ENCODE measurements around the gene MSL3B.

MSL3B gene

DNA sequence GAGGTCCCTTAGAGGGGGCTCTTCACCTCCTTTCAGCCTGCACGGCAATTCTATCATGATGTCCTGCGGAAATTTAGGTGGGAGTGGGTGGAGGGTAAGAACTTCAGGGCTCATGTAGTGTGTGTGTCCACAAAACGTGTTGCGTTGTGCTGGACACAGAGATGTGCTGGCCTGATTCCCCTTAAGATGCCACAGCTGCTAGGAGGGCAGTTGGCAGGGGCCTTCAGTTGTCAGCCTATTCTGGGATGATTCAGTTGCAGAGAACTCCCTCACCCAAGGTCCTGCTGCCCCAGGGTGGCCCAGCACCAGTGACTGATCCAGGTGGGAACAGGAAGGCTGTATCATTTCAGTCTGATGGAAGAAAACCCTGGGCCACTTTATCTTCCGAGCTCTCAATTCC is 12.8 kb downstream of the MSL3B start:
- DNase-seq = no peak
- 60 to 68% methylated on average over 5 of the region's 5 CpGs for WGBS, 2 donors
- H3K4me3 ChIP-seq = no peak overlapping the region
- TF ChIP-seq POLR2A (IDR thresholded peaks at IDR 0.05) = no peak
- TF ChIP-seq, protein P1, sequence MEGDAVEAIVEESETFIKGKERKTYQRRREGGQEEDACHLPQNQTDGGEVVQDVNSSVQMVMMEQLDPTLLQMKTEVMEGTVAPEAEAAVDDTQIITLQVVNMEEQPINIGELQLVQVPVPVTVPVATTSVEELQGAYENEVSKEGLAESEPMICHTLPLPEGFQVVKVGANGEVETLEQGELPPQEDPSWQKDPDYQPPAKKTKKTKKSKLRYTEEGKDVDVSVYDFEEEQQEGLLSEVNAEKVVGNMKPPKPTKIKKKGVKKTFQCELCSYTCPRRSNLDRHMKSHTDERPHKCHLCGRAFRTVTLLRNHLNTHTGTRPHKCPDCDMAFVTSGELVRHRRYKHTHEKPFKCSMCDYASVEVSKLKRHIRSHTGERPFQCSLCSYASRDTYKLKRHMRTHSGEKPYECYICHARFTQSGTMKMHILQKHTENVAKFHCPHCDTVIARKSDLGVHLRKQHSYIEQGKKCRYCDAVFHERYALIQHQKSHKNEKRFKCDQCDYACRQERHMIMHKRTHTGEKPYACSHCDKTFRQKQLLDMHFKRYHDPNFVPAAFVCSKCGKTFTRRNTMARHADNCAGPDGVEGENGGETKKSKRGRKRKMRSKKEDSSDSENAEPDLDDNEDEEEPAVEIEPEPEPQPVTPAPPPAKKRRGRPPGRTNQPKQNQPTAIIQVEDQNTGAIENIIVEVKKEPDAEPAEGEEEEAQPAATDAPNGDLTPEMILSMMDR (IDR thresholded peaks at IDR 0.05) = no peak
- H3K27ac ChIP-seq = no peak overlapping the region
- no peaks in the 10 kb centered on the region for H3K9me3 ChIP-seq
- no peaks in the 10 kb centered on the region for H3K4me1 ChIP-seq
- H3K27me3 ChIP-seq = no peaks in the 10 kb centered on the region
- no peaks in the 10 kb centered on the region for H3K36me3 ChIP-seq (ENCODE audit: low read depth, missing control alignments)
- intact Hi-C loops (cut with DNase I; ENCODE audit: low total_unique reads) = no loop called here

DNA sequence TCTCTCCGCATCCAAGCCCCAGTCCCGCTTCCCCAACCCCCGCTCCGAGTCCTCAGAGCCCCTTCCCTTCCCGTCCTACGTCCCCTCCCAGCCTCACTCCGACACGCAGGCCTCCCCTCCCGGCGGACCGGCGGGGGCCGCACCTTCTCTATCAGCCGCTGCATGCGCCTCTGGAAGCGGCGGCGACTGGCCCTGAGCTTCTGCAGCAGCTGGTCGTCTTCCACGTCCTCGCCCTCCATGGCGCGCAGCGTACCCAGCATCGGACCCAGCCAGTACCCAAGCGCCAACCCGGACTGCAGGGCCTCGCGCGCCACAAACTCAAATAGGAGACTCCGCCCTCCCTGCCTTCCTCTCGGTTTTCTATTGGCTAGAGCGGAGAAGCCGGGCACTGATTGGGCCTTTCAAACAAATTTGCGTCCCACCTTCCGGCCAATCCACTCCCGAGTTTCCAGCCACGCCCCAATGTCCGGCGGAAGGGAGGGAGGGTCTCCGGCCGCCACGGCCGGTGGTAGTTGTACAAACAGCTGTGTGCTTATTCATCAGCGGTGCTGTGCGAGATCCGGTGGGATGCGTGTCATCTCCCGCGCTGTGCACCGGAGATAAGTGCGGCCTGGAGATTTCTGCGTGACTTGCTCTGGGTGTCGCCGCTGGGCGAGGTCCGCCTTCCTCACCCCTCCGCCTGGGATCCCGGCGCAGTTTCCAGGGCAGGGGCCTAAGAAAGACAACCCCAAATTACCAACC is 13.8 kb downstream of the MSL3B start, which contains the start of gene HJURP:
Gene HJURP, minus strand, starts transcription at position 295 of the 741 bp plus-strand sequence. Its CDS starts 35 bp downstream, at position 260.
- H3K27ac ChIP-seq = peak within 1 kb of the TSS in 1 of 2 donors; percentile 48
- H3K4me1 ChIP-seq = no peaks in the 10 kb centered on the region
- peak within 1 kb of the TSS; percentile 61 to 85 for H3K4me3 ChIP-seq
- H3K9me3 ChIP-seq = no peaks in the 10 kb centered on the region
- no peaks in the 10 kb centered on the region for H3K27me3 ChIP-seq
- peak; percentile 98 for DNase-seq
- TF ChIP-seq, protein P1 (IDR thresholded peaks at IDR 0.05) = no peak
- no peak for TF ChIP-seq POLR2A (IDR thresholded peaks at IDR 0.05)
- intact Hi-C loops (cut with DNase I; ENCODE audit: low total_unique reads) = no loop called here
- WGBS, 2 donors = 0% methylated on average over 36 to 60 of the region's 60 CpGs
- no peaks in the 10 kb centered on the region for H3K36me3 ChIP-seq (ENCODE audit: low read depth, missing control alignments)

DNA sequence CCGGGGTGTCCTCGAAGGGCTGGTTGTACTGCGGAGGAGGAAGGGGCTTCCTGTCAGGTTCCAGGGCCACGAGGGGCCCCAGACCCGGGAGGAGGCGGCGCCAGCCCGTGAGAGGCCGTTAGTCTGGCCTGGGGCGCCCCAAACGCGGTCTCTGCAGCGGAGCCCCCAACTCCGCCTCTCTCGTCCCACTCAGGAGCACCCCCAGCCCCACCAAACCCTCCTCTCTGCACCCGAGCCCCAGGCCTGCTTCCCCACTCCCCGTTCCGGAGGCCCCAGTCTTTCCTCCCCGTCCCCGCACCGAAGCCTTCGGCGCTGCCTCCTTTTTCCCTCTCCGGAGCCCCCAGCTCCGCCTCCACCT is 14.3 kb downstream of the MSL3B start:
- H3K4me1 ChIP-seq = no peaks in the 10 kb centered on the region
- no peaks in the 10 kb centered on the region for H3K9me3 ChIP-seq
- no peak overlapping the region for H3K27ac ChIP-seq
- TF ChIP-seq, protein P1 (IDR thresholded peaks at IDR 0.05) = no peak
- TF ChIP-seq POLR2A (IDR thresholded peaks at IDR 0.05) = no peak
- no peaks in the 10 kb centered on the region for H3K36me3 ChIP-seq (ENCODE audit: low read depth, missing control alignments)
- 0 to 1% methylated on average over 24 to 25 of the region's 25 CpGs for WGBS, 2 donors
- DNase-seq = peak; percentile 11
- intact Hi-C loops (cut with DNase I; ENCODE audit: low total_unique reads) = no loop called here
- no peaks in the 10 kb centered on the region for H3K27me3 ChIP-seq
- H3K4me3 ChIP-seq = peak overlapping the region; percentile 61 to 85

DNA sequence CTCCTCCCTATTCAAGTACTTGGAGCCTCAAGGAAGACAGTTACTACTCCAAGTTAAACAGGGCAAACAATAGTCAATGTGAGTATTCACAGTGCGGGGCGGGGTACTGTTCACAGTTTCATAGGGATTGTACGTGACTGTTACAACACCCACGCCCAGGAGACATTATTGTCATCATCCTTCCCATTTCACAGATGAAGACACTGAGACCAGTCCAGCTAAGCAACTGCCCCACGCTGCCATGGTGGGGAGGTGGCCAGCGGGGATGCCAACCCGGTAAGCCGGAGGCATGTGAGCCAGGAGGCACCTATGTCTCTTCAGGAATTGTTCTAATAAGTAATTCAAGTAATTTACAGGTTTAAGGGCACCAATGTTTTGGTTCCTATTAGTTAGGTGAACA is 14.8 kb downstream of the MSL3B start:
- Histone ChIP-seq H3K4me1 (no peaks in the 10 kb centered on the region), H3K27me3 (no peaks in the 10 kb centered on the region), H3K9me3 (no peaks in the 10 kb centered on the region), H3K27ac (no peak overlapping the region), H3K4me3 (peak overlapping the region; percentile 61 to 85), H3K36me3 (ENCODE audit: low read depth, missing control alignments) (no peaks in the 10 kb centered on the region)
- DNase-seq = peak; percentile 9
- intact Hi-C loops (cut with DNase I; ENCODE audit: low total_unique reads) = no loop called here
- TF ChIP-seq, protein P1 (IDR thresholded peaks at IDR 0.05) = no peak
- no peak for TF ChIP-seq POLR2A (IDR thresholded peaks at IDR 0.05)
- 37 to 40% methylated on average over 8 of the region's 8 CpGs for WGBS, 2 donors

DNA sequence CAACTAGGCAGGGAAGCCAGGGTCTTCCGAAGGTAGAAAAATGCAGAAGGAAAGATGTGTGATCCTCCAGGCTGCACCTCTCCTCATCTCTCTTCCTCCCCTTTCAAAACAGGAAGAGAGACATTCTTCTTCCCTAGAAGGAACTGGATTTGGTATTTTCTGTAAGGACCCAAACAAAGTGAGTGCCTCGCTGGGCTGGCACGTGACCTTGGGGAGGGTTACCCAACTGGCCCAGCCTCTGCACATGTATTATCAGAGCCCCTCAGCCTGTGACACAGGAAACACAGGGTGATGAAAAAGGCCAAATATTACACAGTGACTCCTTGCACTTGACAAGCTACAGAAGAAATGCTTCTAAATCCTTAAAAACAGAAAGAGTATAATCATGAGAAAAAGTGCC is 16.1 kb downstream of the MSL3B start:
- WGBS, 2 donors = 72 to 83% methylated on average over 3 of the region's 3 CpGs
- intact Hi-C loops (cut with DNase I; ENCODE audit: low total_unique reads) = no loop called here
- DNase-seq = peak; percentile 8
- H3K4me1 ChIP-seq = no peaks in the 10 kb centered on the region
- no peaks in the 10 kb centered on the region for H3K9me3 ChIP-seq
- H3K27me3 ChIP-seq = no peaks in the 10 kb centered on the region
- H3K4me3 ChIP-seq = no peak overlapping the region
- TF ChIP-seq, protein P1 (IDR thresholded peaks at IDR 0.05) = no peak
- no peak for TF ChIP-seq POLR2A (IDR thresholded peaks at IDR 0.05)
- no peaks in the 10 kb centered on the region for H3K36me3 ChIP-seq (ENCODE audit: low read depth, missing control alignments)
- no peak overlapping the region for H3K27ac ChIP-seq
